ENCODE data around the gene KCND1. TPM values are rescaled to one million over a fixed set of nuclear protein-coding genes. Genes with fewer than 3 reads are reported as not detected.
A peak's percentile ranks its signal among the peaks of the same experiment; 100 is the strongest.

The KCND1 gene
- polyA plus RNA-seq, 4 donors = 2.3 to 3.4 (median 2.8) TPM

DNA sequence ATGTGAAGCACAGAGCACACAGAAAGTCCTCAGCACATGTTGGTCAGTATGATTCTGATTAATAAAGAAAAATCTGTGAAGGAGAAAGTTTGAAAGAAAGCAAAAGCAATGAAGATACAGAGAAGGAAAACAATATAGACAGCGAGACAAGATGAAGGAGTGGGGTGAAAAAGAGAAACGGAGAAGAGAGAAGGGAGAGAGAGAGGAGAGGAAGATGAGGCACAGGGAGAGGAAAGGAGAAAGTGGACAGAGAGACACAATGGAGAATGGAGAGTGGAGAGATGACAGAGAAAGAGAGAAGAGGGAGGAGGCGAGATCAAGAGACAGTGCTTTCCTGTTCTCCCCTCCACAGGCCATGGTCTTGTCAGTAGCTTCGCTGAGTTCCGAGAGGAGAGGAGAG is 3.9 kb upstream of the KCND1 start:
- no peak for DNase-seq (ENCODE audit: low read depth in 4 of 4, low spot score in 2 of 4)

DNA sequence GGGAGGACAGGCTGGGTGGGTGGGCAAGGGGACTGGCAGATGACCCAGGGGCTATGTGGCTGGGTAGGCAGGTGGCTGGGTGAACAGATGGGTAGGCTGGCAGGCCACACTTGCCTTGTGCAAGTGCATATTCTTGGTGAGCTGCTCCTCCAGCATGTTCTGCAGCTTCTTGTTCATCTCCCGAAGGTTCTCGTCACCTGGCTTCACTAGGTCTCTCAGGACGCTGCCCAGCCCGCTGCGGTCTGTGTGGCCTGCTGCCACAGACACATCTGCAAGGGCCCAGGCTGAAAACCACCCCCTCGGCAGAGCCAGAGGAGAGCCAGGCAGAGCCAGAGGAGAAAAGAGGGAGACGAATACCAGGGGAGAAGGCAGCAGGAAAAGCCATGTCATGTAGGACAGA is 3.4 kb upstream of the KCND1 start:
- no peak for DNase-seq (ENCODE audit: low read depth in 4 of 4, low spot score in 2 of 4)

DNA sequence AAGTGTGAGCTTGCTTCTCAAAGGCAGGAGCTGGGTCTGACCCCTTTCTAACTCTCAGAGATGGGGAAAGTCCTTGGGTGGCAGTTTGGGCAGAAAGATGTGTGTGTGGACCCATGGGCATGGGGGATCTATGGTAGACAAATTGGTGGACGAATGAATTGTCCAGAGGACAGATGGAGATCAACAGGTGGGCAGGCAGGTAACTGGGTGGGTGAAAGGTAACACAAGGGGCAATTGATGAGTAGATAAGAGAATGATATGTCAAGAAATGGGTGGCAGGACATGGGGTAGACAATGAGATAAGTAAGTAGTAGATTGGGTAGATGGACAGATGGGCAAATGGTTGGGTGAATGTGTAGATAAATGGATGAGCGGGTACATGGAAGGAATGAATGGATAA is 2.9 kb upstream of the KCND1 start:
- no peak for DNase-seq (ENCODE audit: low read depth in 4 of 4, low spot score in 2 of 4)

DNA sequence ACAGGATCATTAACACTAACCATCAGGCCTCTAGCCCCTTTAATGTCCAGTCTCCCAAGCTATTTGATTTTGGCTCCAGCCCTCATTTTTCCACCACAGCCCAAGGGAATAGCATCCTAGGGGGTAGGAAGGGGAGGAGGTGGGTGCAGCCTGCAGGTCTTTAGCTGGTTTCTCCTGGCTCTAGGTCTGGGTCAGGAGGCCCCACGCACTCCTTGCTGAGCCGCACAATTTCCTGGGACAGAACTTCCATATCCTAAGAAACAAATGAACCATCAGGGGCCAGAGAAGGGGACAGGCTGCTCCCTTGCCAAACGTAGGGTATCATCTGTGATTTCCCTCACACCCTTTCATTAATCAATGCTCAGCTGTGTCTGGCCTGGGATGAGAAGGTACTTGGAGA is 2.4 kb upstream of the KCND1 start:
- no peak for DNase-seq (ENCODE audit: low read depth in 4 of 4, low spot score in 2 of 4)

DNA sequence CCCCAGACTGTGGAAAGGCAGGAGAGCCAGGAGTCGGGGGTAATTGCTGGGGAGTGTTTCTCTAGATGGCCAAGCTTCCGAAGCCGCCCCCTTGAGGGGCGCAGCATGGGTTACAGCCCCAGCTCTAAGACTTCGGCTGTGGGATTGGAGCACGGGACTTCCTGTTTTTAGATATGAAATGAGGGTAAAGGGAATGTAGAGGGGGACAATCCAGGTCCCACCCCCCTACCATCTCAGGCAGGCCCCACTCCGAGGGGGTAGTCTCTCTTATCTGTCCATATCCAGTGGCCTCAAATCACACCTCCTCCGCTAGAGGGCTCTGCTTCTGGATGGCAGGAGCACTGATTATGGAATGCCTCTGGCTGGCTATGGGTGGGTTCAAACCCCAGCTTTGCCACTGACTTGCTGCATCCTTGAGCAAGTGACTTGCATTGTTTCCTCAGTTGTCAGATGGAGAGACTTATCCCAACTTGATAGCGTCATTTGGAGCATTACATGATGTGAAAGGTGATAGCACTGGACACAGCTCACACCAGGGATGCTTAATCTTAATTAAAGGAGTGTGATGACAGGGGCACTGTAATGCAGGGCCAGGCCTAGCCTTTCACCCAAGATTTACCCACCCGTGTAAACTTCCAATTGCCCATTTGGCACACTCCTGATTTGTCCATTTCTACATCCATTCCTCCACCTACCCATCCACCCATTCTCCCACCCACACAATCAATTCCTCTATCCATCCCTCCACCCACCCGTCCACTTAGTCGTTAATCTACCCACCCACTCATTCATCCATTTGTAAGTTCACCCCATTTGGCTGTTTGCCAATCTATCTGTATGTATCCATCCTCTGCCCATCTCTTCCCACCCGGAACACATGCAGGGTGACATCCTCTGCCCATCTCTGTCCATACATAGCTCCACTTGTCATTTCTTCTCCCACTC is 848 bp upstream of the KCND1 start:
- no peak for DNase-seq (ENCODE audit: low read depth in 4 of 4, low spot score in 2 of 4)

DNA sequence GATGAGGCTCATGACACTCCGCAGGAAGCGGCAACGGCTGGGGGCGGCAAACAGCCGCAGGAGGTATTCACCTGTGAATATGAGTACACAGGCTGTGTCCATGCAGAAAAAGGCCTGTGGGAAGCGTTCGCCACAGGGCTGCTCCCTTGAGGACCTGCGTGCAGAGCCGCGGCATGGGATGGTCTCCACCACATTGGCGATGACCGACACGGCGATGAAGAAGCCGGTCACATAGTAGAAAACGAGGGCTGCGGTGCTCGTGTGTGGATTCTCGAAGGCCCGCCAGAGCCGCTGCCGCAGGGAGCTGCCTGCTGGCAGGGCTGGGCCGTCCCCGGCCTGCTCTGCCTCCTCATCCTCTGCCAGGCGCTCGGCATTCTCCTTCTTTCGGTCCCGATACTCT is 2.2 kb downstream of the KCND1 start:
- no peak for DNase-seq (ENCODE audit: low read depth in 4 of 4, low spot score in 2 of 4)

DNA sequence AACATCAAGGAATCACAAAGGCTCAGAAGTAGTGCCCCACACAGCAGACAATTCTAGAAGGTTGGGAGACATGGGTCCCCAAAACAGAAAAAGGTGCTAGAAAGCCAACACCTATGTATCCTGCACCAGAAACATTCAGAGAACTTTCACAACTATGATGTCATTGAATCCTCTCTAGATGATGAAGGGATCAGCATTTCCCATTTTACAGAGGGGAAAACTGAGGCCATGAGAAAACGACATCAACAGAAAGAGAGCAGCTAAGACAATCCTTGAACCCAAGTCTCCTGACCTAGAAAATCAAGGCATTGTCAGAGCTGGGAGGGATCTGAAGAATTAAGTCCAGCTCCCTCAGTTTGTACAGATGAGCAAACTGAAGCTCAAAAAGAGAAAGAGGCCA is 3.3 kb downstream of the KCND1 start:
- DNase-seq (ENCODE audit: low read depth in 4 of 4, low spot score in 2 of 4) = no peak

DNA sequence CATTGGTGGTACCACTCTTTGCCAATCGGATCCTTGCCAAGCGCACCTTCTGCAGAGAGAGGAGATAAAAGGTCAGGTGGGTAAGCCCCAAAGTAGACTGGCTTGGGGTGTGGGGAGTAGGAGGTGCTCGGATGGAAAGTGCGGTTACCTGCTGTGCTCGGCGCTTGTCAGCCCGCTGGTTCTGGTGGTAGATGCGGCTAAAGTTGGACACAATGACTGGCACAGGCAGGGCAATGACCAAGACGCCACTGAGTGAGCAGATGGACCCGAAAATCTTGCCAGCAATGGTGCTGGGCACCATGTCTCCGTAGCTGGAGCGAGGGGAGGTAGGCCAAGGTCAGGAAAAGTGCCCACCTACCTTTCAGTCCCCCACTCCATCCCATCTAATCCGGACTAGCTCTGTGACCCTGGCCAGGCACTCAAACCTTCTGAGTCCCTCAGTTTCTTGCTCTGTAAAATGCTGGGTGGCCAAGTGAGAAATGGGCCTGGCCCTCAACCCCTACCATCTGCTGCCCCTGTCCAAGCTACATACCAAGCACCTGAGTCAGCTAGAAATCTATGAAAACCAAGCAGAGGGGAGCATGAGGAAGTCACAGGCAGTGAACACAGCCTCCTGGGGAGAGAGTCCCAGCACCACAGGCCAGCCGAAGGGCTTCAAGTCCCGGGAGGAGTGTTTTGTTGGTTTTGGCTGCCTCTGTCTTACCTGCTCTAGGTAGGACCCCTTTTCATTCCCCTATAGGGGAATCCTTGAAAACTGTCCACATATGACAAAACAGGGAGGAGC is 4.7 kb downstream of the KCND1 start:
- no peak for DNase-seq (ENCODE audit: low read depth in 4 of 4, low spot score in 2 of 4)

DNA sequence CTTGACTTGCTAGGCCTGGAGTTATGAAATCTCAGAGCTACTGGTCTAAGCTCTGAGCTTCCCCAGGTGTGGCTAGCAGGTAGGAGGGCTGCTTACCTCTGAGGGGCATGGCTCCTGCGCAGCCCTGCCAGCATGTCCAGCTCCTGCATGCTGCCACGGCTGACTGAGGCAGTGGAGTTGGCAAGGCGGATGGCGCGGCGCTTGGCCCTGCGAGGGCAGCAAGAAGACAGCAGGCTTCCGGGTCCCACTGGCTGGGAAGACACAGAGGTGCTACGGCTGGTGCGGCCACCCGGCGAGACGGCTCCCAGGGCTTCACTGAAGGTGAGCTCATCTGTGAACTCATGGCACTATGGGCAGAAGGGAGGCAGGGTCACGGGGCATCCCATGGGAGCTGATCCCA is 5.7 kb downstream of the KCND1 start:
- DNase-seq (ENCODE audit: low read depth in 4 of 4, low spot score in 2 of 4) = no peak

DNA sequence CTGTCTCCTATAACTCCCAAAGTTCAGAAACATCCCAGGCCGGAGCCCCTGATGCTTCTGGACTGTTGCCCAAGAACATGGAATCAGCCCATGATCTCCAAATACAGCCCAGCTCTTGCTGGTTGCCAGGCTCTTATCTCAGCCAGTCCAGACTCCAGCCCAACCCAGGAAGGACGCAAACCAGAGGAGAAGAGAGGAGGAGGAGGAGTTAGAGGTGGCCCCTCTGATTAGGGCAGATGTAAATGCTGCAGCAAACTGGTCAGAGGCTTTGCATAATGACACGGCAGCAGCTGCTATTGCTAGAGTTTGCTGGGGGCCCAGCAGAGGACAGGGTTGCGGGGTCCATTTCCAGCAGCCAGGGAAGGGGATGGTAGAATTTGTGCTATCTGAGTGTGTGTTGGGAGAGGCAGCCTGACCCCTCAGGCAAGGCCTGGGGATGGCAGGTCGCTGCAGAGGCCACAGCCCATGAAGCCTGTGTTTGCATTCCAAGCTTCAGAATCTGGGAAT is 10.0 kb downstream of the KCND1 start:
- DNase-seq (ENCODE audit: low read depth in 4 of 4, low spot score in 2 of 4) = no peak

DNA sequence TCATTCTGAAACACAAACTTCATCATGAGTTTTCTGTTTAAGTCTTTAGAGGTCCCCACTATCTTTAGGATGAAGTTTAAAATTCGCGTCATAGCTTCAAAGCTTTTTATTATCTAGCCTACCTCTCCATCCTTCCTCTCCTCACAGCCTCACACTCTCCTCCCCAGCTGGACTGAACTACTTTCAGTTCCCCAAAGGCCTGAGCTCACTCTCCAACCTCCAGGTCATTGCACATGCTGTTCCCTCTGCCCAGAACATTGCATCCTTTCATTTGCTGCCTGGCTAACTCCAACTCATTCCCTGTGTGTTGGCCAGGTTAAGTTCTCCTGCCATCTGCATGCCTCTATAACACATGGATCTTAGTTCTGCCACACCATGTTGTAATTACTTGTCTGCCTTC is 11.4 kb downstream of the KCND1 start:
- DNase-seq (ENCODE audit: low read depth in 4 of 4, low spot score in 2 of 4) = no peak

DNA sequence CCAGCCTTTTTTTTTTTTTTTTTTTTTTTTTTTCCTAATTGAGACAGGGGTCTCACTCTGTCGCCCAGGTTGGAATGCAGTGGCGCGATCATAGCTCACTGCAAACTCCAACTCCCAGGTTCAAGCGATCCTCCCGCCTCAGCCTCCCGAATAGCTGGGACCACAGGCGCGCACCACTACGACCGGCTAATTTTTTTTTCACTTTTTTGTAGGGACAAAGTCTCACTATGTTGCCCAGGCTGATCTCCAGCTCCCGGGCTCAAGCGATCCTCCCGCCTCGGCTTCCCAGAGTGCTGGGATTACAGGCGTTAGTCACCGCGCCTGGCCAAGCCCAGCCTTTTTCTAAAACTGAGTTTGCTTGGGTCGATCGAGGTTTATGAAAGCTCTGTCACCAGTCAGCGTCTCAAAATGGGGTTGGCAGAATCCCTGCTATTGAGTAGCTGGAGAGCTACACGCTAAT is 13.0 kb downstream of the KCND1 start:
- DNase-seq (ENCODE audit: low read depth in 4 of 4, low spot score in 2 of 4) = no peak

DNA sequence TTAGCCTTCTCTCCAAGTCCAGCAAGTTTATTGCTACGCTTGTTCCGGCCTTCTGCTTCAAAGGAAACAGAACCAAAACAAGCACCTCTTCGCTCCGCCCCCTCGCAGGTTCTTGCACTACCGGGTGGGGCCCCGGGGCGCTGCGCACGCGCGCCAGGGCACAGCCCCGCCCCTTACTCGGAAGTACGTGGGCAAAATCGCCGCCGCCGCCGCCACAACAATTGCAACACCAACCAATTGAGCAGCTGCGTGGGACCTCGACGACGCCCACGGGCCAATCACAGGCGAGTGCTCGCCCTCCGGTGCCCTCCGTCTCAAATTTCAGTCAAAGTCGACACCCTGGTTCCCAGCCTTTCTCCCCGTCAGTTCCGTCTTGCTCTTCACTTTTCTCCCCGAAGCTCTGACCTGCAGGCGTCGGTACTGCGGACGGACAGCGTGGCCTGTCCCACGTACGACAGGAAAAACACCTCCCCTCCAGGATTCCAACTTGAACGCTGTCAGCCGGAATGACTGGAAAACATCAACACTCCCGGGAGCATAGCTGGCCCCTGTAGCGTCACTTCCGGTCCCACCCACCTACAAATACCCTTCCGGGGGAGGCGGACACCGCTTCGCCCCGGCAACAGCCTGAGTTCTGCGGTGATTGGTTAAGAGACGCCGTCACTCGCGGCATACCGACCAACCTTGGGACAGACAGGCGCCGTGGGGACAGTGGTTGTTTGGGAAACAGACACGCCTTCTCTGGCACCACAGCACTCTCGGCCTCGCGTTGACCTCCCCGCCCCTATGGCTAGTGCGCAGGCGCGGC is 13.6 kb downstream of the KCND1 start:
- peak; percentile 89 to 94 (median 92) for DNase-seq (ENCODE audit: low read depth in 4 of 4, low spot score in 2 of 4)

DNA sequence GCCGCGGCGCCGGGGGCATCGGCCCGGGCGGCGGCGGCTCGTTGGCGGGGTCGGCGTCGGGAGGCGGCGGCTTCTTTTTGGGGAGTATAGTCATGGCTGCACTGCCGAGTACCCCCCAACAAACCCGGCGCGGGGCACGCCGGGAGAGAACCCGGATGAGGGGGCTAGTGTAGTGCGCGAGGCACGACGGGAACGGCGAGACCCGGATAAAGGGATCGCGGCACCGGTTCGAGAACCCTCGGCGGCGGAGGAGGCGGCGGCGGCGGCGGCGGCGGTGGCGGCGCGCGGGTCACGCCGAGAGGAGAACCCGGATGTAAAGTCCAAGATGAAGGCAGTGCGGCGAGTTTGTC is 14.2 kb downstream of the KCND1 start, which contains the start of gene OTUD5:
Gene OTUD5, minus strand, starts transcription at position 131 of the 350 bp plus-strand sequence. Its CDS starts 37 bp downstream, at position 94.
- DNase-seq (ENCODE audit: low read depth in 4 of 4, low spot score in 2 of 4) = no peak

DNA sequence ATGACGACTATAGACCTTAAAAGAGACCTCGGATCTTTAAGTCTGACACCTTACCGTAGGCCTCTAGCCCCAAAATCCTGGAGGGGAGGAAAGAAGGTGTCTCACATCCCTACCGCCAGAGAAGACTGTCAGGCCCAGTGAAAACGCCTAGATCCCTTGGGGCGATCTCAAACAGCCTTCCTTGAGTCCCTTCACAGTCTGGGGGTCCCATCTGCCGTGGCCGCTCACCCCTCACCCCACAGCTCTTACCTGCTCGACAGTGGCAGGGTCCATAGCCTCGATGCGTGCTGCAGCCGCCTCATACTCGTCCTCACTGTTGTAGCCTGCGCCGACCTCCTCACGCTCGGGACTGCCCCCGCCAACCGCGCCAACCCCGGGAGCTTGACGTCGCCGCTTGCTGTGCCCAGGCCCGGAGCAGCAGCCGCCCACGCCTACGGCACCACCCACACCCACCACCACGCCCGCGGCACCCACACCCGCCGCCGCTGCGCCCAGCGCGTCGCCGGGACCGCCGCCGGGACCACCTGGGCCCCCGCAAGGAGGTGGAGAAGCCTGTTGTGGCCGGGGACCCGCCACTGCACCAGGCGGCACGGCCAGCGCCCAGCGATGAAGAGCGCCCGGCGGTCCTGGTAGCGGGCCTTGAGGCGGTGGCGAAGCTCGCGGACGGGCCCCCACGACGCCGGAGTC is 14.8 kb downstream of the KCND1 start:
- DNase-seq (ENCODE audit: low read depth in 4 of 4, low spot score in 2 of 4) = no peak

DNA sequence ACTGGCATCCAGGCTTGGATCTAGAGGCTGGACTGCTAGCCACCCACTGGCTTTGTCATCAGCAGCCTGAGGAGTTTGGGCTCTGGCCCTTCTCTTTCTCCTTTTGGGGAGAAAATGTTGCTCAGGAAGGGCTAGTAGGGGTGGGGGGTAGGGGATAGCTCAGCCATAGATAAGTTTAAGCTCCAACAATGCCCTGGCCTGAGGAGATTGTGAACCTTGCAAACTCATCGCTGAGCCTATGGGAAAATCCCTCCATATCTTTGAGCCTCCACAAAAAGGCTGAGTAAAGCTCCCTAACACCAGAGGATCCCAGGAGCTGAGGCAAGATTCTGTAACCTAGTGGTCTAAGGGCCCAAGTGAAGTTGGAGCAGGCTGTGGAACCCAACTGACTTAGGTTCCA is 23.1 kb downstream of the KCND1 start:
- DNase-seq (ENCODE audit: low read depth in 4 of 4, low spot score in 2 of 4) = no peak

DNA sequence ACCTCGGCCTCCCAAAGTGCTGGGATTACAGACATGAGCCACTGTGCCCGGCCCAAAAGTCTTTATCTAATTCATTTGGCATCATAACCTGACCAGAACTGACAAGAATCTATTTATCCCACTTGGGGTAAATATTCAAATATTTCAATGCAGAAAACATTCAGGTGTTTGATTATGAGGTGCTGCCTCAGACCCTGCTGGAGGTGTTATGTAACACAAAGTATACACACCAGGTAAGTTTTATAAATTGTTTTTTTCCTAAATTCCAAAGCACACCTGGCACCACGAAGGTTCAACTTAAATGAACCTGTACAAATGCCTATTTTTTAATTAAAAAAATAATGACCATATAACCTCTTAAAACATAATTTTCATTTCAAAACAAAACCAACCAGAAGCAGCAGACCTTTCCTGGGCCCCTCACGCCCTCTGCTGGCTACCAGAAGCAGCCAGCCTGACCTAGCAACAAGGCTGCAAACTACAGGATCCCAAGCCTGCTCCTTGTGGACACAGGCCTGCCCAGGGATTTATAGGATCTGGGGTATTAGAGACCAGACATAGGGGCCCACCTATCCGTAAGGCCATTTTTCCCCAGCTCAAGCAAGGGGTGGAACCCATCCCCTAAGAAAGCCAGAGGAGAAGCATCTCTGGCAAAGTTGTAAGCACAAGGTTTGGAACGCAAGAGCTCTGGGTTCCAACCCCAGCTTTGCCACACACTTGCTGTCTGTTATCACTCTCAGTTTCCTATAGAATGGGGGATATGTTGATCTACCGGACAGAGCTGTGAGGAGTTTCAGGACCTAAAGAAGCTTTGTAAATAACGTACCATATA is 25.9 kb downstream of the KCND1 start:
- no peak for DNase-seq (ENCODE audit: low read depth in 4 of 4, low spot score in 2 of 4)

DNA sequence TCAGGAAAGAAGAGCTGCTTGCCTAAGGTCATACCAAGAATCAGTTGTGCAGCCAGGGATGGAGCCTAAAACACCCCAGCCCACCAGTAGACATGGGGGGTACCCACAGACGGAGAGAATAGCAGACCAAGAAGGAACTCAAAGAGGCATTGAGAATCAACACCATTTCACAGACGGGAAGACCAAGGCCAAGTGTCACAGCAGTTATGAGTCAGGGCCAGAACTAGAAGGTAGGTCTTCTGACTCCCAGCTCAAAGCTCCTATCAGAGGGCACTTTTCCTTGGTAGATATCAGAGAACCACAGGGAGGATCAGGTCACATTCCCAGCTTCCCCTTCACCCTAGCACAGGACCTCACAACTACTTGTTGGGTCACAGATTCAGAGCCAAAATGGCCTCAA is 28.7 kb downstream of the KCND1 start:
- no peak for DNase-seq (ENCODE audit: low read depth in 4 of 4, low spot score in 2 of 4)

DNA sequence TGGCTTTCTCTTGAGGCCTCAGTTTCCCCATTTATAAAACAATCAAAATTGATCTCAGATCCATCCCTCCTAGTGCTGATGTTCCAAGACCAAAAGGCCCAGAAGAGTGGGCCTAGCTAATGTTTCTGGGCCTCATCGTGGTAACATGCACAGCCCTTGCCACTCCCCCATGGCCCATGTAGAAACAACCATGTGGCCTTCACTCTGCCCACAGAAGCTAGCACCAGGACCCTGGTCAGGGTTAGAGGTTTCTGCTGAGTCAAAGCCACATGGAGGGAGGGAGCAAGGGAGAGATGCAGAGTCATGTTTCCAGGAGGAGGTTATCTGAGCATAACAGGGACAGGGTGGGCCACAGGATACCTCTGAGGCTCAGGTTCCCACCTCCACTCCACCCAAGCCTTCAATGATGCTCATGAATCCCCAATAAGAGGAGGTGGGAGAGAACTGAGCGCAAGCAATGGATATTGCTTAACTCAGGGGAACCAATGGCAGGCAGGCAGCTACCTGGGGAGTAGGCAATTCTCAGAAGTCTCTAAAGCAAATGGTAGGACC is 31.2 kb downstream of the KCND1 start:
- DNase-seq (ENCODE audit: low read depth in 4 of 4, low spot score in 2 of 4) = no peak

All from left renal cortex interstitium (tissue), 4 donors.